Esophagus squamous epithelium (tissue), 5 donors: ENCODE measurements around the gene CXCR5. TPM values are rescaled to one million over a fixed set of nuclear protein-coding genes. Genes with fewer than 3 reads are reported as not detected.

Experiments used
- DNase-seq: peaks from one replicate; lab custom pipeline; 2025; lab: John Stamatoyannopoulos, UW
- H3K27ac ChIP-seq, 4 donors: fragments of 200-600 bp; sonication (generic); one replicate each; pipeline ENCODE4 v1.5.1; 2016 to 2019; ENCODE audit warnings: mild to moderate bottlenecking in 1 of 4
- H3K27me3 ChIP-seq, 4 donors: fragments of 200-600 bp; sonication (generic); 1 replicate in 3 of 4; 2 replicates in 1 of 4; pipeline versions ENCODE4 v1.5.1 to v1.6.0; 2017 to 2021; ENCODE audit warnings: antibody characterized with exemption in 1 of 4
- H3K36me3 ChIP-seq, 3 donors: fragments of 200-600 bp; sonication (generic); one replicate each; pipeline ENCODE4 v1.5.1; 2016 to 2019
- H3K4me1 ChIP-seq, 3 donors: fragments of 200-600 bp; sonication (generic); one replicate each; pipeline ENCODE4 v1.5.1; 2017 to 2019
- H3K4me3 ChIP-seq, 4 donors: fragments of 200-600 bp; sonication (generic); 1 replicate in 3 of 4; 2 replicates in 1 of 4; pipeline ENCODE4 v1.5.1; 2016 to 2019; ENCODE audit warnings: mild to moderate bottlenecking in 2 of 4, moderate library complexity in 1 of 4
- H3K9me3 ChIP-seq, 3 donors: fragments of 200-600 bp; sonication (generic); one replicate each; pipeline ENCODE4 v1.5.1; 2016 to 2019
- POLR2A ChIP-seq, 4 donors: fragments of 450-650 bp; IDR thresholded peaks; one replicate each; pipeline ENCODE4 v1.6.1; 2017; ENCODE audit warnings: antibody characterized with exemption in 4 of 4, mild to moderate bottlenecking in 4 of 4, moderate library complexity in 3 of 4
- WGBS, 2 donors: methylation state at CpG; one replicate each; pipeline ENCODE4 v1.1.5; 2018; 5-methylcytosine and 5-hydroxymethylcytosine counted together
- intact Hi-C: fragments of 100-400 bp; cut with DNase I; formaldehyde crosslinking; loops from one replicate; pipeline ENCODE4 v1.15.0; 2022
- total RNA-seq, 4 donors: library from RNA; depleted of rRNA; stranded (reverse); fragments of >200 nt; gene quantifications; one replicate each; pipeline ENCODE4 v1.1.0, GENCODE V29; 2016
- TF ChIP-seq, protein P1 (sequence below), 6 experiments: fragments of 450-650 bp in 4 of 6; fragments of 200-600 bp in 2 of 6; sonication (generic) in 2 of 6; IDR thresholded peaks; one replicate each; pipeline ENCODE4 v1.5.1; 2016 to 2019; ENCODE audit warnings: antibody characterized with exemption in 6 of 6, mild to moderate bottlenecking in 4 of 6, moderate library complexity in 4 of 6
- donor health status: DM: yes; HTN: yes; CAD: no.

The CXCR5 gene
- total RNA-seq, 4 donors from 2014 or later: 0.06 TPM; not detected in 3

DNA sequence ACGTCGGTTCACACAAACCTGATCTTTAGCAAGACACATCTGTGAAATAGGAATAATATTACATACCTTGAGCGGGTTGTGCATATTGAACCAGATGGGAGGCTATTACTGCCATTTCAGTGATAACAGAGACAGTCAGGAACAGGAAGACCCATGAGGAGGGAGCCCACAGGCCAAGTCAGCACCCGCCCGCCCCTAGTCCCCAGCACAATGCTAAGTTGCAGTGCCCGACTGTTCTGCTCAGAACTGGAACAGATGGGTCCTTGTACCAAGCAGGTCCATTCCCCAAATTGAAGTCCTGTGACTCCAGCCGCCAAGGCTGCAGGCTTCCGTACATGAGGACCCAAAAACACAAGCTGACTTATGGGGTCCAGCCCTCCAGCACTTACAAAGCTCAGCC is 9.3 kb downstream of the CXCR5 start:
- Histone ChIP-seq H3K36me3 (peaks cover 0 to 16% (median 0%) of the 10 kb centered on the region in 3 donors), H3K27ac (no peak overlapping the region), H3K4me1 (peaks cover 2 to 66% (median 18%) of the 10 kb centered on the region in 3 donors), H3K9me3 (no peaks in the 10 kb centered on the region), H3K27me3 (no peaks in the 10 kb centered on the region), H3K4me3 (no peak overlapping the region)
- no peak for DNase-seq
- no peak for TF ChIP-seq POLR2A (IDR thresholded peaks at IDR 0.05)
- TF ChIP-seq, protein P1, sequence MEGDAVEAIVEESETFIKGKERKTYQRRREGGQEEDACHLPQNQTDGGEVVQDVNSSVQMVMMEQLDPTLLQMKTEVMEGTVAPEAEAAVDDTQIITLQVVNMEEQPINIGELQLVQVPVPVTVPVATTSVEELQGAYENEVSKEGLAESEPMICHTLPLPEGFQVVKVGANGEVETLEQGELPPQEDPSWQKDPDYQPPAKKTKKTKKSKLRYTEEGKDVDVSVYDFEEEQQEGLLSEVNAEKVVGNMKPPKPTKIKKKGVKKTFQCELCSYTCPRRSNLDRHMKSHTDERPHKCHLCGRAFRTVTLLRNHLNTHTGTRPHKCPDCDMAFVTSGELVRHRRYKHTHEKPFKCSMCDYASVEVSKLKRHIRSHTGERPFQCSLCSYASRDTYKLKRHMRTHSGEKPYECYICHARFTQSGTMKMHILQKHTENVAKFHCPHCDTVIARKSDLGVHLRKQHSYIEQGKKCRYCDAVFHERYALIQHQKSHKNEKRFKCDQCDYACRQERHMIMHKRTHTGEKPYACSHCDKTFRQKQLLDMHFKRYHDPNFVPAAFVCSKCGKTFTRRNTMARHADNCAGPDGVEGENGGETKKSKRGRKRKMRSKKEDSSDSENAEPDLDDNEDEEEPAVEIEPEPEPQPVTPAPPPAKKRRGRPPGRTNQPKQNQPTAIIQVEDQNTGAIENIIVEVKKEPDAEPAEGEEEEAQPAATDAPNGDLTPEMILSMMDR (IDR thresholded peaks at IDR 0.05): no peak
- 42 to 60% methylated on average over 3 to 7 of the region's 8 CpGs for WGBS, 2 donors
- intact Hi-C loops: no loop called here

GRCh38 chr11:118893662-118894061 is 10.0 kb downstream of the CXCR5 start:
- no peak for DNase-seq
- whole genome bisulfite sequencing, 2 donors: 94 to 97% methylated on average over 11 to 18 of the region's 22 CpGs
- Histone ChIP-seq H3K27me3 (no peaks in the 10 kb centered on the region), H3K27ac (no peak overlapping the region), H3K9me3 (no peaks in the 10 kb centered on the region), H3K4me1 (peaks cover 0 to 64% (median 11%) of the 10 kb centered on the region in 3 donors), H3K4me3 (no peak overlapping the region), H3K36me3 (peaks cover 4 to 23% (median 5%) of the 10 kb centered on the region in 3 donors)
- TF ChIP-seq POLR2A (IDR thresholded peaks at IDR 0.05): no peak
- TF ChIP-seq, protein P1 (IDR thresholded peaks at IDR 0.05): no peak
- intact Hi-C loops: no loop called here

GRCh38 chr11:118894192-118894591 is 10.5 kb downstream of the CXCR5 start:
- TF ChIP-seq, protein P1 (IDR thresholded peaks at IDR 0.05): no peak
- TF ChIP-seq POLR2A (IDR thresholded peaks at IDR 0.05): no peak
- intact Hi-C loops: no loop called here
- Histone ChIP-seq H3K9me3 (no peaks in the 10 kb centered on the region), H3K27me3 (no peaks in the 10 kb centered on the region), H3K27ac (no peak overlapping the region), H3K4me1 (peaks cover 0 to 64% (median 10%) of the 10 kb centered on the region in 3 donors), H3K4me3 (no peak overlapping the region), H3K36me3 (peaks cover 10 to 29% (median 10%) of the 10 kb centered on the region in 3 donors)
- 87 to 90% methylated on average over 12 to 19 of the region's 19 CpGs for WGBS, 2 donors
- no peak for DNase-seq

GRCh38 chr11:118895093-118896039 is 11.7 kb downstream of the CXCR5 start:
- Histone ChIP-seq H3K27ac (peak overlapping the region in 2 of 4 donors; percentile 13 to 14), H3K36me3 (peaks cover 17 to 40% (median 22%) of the 10 kb centered on the region in 3 donors), H3K4me1 (peaks cover 0 to 58% (median under 1%) of the 10 kb centered on the region in 3 donors), H3K27me3 (no peaks in the 10 kb centered on the region), H3K4me3 (no peak overlapping the region), H3K9me3 (no peaks in the 10 kb centered on the region)
- no peak for TF ChIP-seq POLR2A (IDR thresholded peaks at IDR 0.05)
- TF ChIP-seq, protein P1 (IDR thresholded peaks at IDR 0.05): no peak
- no peak for DNase-seq
- WGBS, 2 donors: 55 to 57% methylated on average over 16 to 24 of the region's 26 CpGs
- intact Hi-C loops: no loop called here

DNA sequence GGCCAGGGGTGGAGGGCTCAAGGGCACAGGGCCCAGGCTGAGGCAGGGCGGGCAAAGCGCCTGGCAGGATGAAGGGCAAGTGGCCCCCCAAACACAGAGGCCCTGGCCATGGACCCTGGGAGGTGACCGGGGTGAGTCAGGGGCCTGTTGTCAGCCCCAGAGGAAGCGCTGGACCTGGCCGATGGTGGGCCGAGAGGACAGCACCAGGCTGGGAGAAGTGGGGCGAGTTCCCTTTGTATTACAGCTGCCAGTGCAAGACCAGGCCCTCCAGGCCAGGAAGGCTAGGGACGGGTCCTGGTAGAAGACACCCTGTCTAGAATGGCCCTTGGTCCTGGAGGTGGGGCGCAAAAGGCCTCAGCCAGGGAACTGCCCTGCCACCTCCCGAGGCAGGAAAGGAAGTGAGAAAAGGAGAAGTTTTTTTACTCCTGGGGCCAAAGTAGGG is 12.8 kb downstream of the CXCR5 start:
- Histone ChIP-seq H3K27me3 (no peaks in the 10 kb centered on the region), H3K9me3 (no peaks in the 10 kb centered on the region), H3K4me3 (no peak overlapping the region), H3K4me1 (peaks cover 0 to 56% (median 0%) of the 10 kb centered on the region in 3 donors), H3K36me3 (peaks cover 28 to 52% (median 33%) of the 10 kb centered on the region in 3 donors), H3K27ac (no peak overlapping the region)
- intact Hi-C loops: no loop called here
- DNase-seq: no peak
- TF ChIP-seq, protein P1 (IDR thresholded peaks at IDR 0.05): no peak
- no peak for TF ChIP-seq POLR2A (IDR thresholded peaks at IDR 0.05)
- 25 to 79% methylated on average over 2 to 4 of the region's 10 CpGs for WGBS, 2 donors
